HG03378 (cell line): Measurements from ENCODE around the gene MBLAC1.

ENCODE experiments used
- ATAC-seq: cut with Tn5 transposase; IDR thresholded peaks from one replicate; pipeline ENCODE4 v1.9.1; 2021; ENCODE audit warnings: mild to moderate bottlenecking, moderate library complexity; ENCODE audit not compliant: unreplicated experiment

The MBLAC1 gene

GRCh38 chr7:100095704-100096103 lies 31.1 kb upstream of the MBLAC1 start:
- ATAC-seq: no peak

- no peak for ATAC-seq
Measured at GRCh38 chr7:100098913-100099312, 27.9 kb upstream of the MBLAC1 start.

GRCh38 chr7:100099452-100099851 lies 27.3 kb upstream of the MBLAC1 start:
- no peak for ATAC-seq

GRCh38 chr7:100100420-100101015 lies 26.2 kb upstream of the MBLAC1 start:
- ATAC-seq: peak; percentile 61

GRCh38 chr7:100101016-100101862 lies 25.5 kb upstream of the MBLAC1 start, which contains the start of the genes AP4M1 and MCM7:
TSS of gene AP4M1 (plus strand) at chr7:100101643. CDS start at chr7:100101715, 72 bp downstream.
TSS of gene MCM7 (minus strand) at chr7:100101397. CDS start at chr7:100101294, 103 bp downstream.
- ATAC-seq: peak; percentile 58

GRCh38 chr7:100102950-100103840 lies 23.6 kb upstream of the MBLAC1 start:
- ATAC-seq: no peak

- no peak for ATAC-seq
Measured at GRCh38 chr7:100105534-100105933, 21.2 kb upstream of the MBLAC1 start.

- no peak for ATAC-seq
Measured at GRCh38 chr7:100106633-100107032, 20.1 kb upstream of the MBLAC1 start.

GRCh38 chr7:100107125-100107737 lies 19.5 kb upstream of the MBLAC1 start:
- no peak for ATAC-seq

- no peak for ATAC-seq
Measured at GRCh38 chr7:100107890-100108289, 18.9 kb upstream of the MBLAC1 start.

GRCh38 chr7:100109521-100110163 lies 17.1 kb upstream of the MBLAC1 start:
- ATAC-seq: no peak

- no peak for ATAC-seq
Measured at GRCh38 chr7:100111156-100111555, 15.6 kb upstream of the MBLAC1 start.

- ATAC-seq: no peak
Measured at GRCh38 chr7:100111914-100112313, 14.9 kb upstream of the MBLAC1 start.

GRCh38 chr7:100115026-100115425 lies 11.7 kb upstream of the MBLAC1 start:
- ATAC-seq: no peak

GRCh38 chr7:100118388-100119071 lies 8.2 kb upstream of the MBLAC1 start:
- no peak for ATAC-seq

GRCh38 chr7:100119072-100119969 lies 7.4 kb upstream of the MBLAC1 start, which contains the start of the genes CNPY4 and TAF6:
TSS of gene CNPY4 (plus strand) at chr7:100119634. CDS start at chr7:100119745, 111 bp downstream.
TSS of gene TAF6 (minus strand) at chr7:100119358. CDS start at chr7:100114209, 5,149 bp downstream.
- ATAC-seq: peak; percentile 71

- peak; percentile 33 for ATAC-seq
Measured at GRCh38 chr7:100119970-100120732, 6.6 kb upstream of the MBLAC1 start.

- no peak for ATAC-seq
Measured at GRCh38 chr7:100120733-100121036, 6.1 kb upstream of the MBLAC1 start.
